Fibroblast of the aortic adventitia (primary cell): ENCODE measurements around the gene TBC1D22A. TPM values are rescaled to one million over a fixed set of nuclear protein-coding genes. Genes with fewer than 3 reads are reported as not detected.

Experiments used
- DNase-seq: peaks from one replicate; pipeline ENCODE4 v3.0.0-alpha.2; 2010; ENCODE audit warnings: low read depth
- H3K4me3 ChIP-seq: 2 replicates; pipeline ENCODE4 v1.5.1; 2011; ENCODE audit warnings: low read depth, mild to moderate bottlenecking, control low read depth, low read length, moderate library complexity
- total RNA-seq: library from RNA; depleted of rRNA; stranded (reverse); fragments of >200 nt; gene quantifications from 2 replicates; pipeline ENCODE4 v1.2.3, GENCODE V29; 2012; ENCODE audit warnings: low replicate concordance
- TF ChIP-seq, protein P1 (sequence below): IDR thresholded peaks from 2 replicates; pipeline ENCODE4 v1.5.1; 2011; ENCODE audit warnings: mild to moderate bottlenecking, low read length, control low read depth, inconsistent platforms; ENCODE audit not compliant: insufficient read depth

TBC1D22A gene
- total RNA-seq, 1 donor = 13.8 TPM

DNA sequence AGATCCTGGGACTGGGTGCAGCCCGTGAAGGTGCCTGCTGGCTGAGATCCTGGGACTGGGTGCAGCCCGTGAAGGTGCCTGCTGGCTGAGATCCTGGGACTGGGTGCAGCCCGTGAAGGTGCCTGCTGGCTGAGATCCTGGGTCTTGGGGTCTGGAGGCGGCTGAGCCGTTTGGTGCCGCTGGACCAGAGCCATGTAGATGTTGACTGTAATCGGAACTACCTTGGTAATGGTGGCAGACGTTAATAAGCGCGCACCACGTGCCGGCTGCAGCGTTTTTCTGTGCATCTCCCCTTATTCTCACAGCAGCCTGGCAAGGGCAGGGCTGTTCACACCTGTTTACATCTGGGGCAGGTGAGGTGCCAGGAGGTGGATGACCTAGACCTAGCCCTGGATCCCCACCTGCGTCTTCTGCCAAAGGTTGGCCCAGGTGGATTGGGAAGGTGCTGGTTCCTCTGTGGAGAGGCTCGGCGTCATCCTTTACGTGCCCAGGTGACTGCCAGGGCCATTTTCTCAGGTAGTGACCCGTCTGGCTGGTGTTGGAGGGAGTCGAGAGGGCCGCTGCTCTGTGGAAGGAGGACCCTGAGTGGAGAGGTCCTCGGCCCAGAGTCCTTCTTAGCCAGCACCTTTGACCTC lies 382.5 kb downstream of the TBC1D22A start:
- no peak overlapping the region for H3K4me3 ChIP-seq
- no peak for DNase-seq
- TF ChIP-seq, protein P1, sequence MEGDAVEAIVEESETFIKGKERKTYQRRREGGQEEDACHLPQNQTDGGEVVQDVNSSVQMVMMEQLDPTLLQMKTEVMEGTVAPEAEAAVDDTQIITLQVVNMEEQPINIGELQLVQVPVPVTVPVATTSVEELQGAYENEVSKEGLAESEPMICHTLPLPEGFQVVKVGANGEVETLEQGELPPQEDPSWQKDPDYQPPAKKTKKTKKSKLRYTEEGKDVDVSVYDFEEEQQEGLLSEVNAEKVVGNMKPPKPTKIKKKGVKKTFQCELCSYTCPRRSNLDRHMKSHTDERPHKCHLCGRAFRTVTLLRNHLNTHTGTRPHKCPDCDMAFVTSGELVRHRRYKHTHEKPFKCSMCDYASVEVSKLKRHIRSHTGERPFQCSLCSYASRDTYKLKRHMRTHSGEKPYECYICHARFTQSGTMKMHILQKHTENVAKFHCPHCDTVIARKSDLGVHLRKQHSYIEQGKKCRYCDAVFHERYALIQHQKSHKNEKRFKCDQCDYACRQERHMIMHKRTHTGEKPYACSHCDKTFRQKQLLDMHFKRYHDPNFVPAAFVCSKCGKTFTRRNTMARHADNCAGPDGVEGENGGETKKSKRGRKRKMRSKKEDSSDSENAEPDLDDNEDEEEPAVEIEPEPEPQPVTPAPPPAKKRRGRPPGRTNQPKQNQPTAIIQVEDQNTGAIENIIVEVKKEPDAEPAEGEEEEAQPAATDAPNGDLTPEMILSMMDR = no peak

DNA sequence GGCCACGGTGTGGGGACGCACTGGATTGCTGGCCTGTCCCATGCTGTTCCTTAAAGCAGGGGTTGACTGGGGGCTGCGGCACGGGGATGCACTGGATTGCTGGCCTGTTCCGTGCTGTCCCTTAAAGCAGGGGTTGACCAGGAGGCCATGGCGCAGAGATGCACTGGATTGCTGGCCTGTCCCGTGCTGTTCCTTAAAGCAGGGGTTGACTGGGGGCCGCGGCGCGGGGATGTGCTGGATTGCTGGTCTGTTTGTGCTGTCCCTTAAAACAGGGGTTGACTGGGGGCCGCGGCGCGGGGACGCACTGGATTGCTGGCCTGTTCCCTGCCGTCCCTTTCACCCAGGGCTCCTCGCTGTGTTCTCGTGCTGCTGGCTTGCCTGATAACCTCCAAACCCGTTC lies 383.4 kb downstream of the TBC1D22A start:
- TF ChIP-seq, protein P1 = no peak
- DNase-seq = no peak
- H3K4me3 ChIP-seq = no peak overlapping the region

DNA sequence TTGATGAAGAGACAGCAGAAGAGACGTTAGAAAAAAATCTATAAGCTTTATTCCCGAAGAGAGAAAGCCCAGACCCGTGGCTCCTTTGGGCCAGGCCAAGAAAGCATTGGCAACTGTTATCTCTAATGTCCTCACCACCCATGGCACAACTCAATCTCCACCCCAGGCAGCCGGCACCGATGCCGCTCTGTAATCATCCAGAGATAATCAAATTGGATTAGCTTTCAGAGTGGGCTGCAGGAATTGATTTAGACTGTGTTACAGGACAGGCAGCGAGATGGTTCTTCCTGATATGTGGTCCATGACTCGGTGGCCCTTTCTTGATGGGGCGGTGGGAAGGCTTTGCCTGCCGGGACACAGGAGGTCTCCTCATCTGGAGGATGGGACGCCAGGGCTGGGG lies 383.9 kb downstream of the TBC1D22A start:
- TF ChIP-seq, protein P1 = no peak
- H3K4me3 ChIP-seq = no peak overlapping the region
- DNase-seq = no peak

DNA sequence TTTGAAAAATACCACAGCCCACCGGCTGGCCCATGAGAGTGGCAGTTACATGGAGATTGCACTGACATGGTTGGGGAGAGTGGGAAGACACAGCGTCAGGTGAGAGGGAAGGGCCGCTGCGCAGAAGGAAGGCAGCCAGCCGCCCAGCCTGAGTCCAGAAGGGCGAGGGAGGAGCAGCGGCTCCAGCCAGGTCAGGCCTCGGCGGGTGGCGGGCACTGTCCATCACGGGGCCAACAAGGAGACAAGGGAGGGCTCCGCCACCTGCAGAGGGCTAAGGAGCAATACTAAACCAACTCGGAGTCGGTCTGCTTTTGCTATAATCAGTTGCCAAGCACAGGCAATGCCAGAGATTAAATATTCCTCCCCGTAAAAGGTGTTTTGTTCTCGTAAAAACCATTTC lies 384.5 kb downstream of the TBC1D22A start:
- no peak for DNase-seq
- no peak overlapping the region for H3K4me3 ChIP-seq
- TF ChIP-seq, protein P1 = no peak

DNA sequence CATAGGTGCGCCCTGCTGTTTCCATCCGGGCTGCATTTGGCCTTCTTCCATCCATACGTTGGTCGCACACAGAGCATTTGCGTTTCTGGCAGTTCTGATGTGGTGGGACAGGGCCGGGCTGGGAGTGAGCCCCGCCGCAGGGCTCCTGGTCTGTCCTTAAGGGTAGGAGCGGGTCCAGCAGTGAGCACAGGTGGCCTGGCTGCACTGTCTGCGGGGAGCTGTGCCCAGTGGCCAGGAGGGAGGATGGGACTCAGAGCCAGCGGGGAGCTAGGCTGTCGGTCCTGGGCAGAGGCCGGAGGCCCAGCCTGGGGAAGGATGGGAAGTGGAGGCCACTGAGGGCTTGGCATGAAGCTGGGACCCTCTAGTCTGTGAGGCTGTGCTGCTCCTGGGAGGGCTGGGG lies 385.1 kb downstream of the TBC1D22A start:
- no peak overlapping the region for H3K4me3 ChIP-seq
- no peak for DNase-seq
- TF ChIP-seq, protein P1 = no peak

DNA sequence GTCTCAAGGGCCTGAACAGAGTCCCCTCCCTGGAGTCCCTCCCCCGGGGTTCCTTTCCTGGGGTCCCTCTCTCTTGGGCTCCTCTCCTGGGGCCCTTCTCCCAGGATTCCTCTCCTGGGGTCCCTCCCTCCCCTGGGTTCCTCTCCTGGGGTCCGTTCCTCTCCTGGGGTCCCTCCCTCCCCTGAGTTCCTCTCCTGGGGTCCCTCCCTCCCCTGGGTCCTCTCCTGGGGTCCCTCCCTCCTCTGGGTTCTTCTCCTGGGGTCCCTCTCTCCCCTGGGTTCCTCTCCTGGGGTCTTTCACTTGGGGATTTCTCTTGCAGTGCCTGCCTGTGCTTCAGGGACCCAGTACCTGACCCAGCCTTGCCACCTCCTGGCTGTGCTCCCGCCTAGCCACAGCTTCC lies 386.1 kb downstream of the TBC1D22A start:
- no peak overlapping the region for H3K4me3 ChIP-seq
- TF ChIP-seq, protein P1 = no peak
- DNase-seq = no peak
